Liver (tissue), 9 donors: ENCODE data around the gene KRTAP12-4. TPM values are rescaled to one million over a fixed set of nuclear protein-coding genes. Genes with fewer than 3 reads are reported as not detected.

ENCODE experiments used
- DNase-seq: peaks from one replicate; pipeline ENCODE4 v3.0.0-alpha.2; 2017; ENCODE audit warnings: low spot score
- H3K27ac ChIP-seq, 2 donors: one replicate each; pipeline ENCODE4 v1.7.0; 2013; ENCODE audit warnings: inconsistent platforms in 2 of 2, low read length in 2 of 2, control low read depth in 1 of 2, low read depth in 1 of 2, mild to moderate bottlenecking in 1 of 2
- H3K27me3 ChIP-seq, 4 donors: one replicate each; pipeline versions ENCODE4 v1.6.1 to v1.7.0; 2013; ENCODE audit warnings: low read length in 3 of 4, inconsistent platforms in 1 of 4, mild to moderate bottlenecking in 1 of 4, moderate library complexity in 1 of 4; ENCODE audit not compliant: control insufficient read depth in 4 of 4, insufficient read depth in 4 of 4
- H3K36me3 ChIP-seq, 4 donors: one replicate each; pipeline versions ENCODE4 v1.6.1 to v1.7.0; 2013; ENCODE audit warnings: low read length in 3 of 4, mild to moderate bottlenecking in 3 of 4, low read depth in 1 of 4, moderate library complexity in 1 of 4; ENCODE audit not compliant: control insufficient read depth in 4 of 4, insufficient read depth in 3 of 4
- H3K4me1 ChIP-seq, 4 donors: one replicate each; pipeline versions ENCODE4 v1.6.1 to v1.7.0; 2013; ENCODE audit warnings: low read length in 3 of 4, mild to moderate bottlenecking in 3 of 4, moderate library complexity in 1 of 4; ENCODE audit not compliant: control insufficient read depth in 4 of 4, insufficient read depth in 4 of 4
- H3K4me3 ChIP-seq, 3 donors: one replicate each; pipeline versions ENCODE4 v1.6.1 to v1.7.0; 2013; ENCODE audit warnings: low read length in 3 of 3, control low read depth in 1 of 3, low read depth in 1 of 3, mild to moderate bottlenecking in 1 of 3
- H3K9ac ChIP-seq, 2 donors: one replicate each; pipeline ENCODE4 v1.7.0; 2013; ENCODE audit warnings: low read length in 2 of 2, mild to moderate bottlenecking in 2 of 2, moderate library complexity in 2 of 2, control low read depth in 1 of 2, low read depth in 1 of 2
- H3K9me3 ChIP-seq, 4 donors: one replicate each; pipeline versions ENCODE4 v1.6.1 to v1.7.0; 2013; ENCODE audit warnings: low read length in 3 of 4; ENCODE audit not compliant: control insufficient read depth in 4 of 4
- EGR1 ChIP-seq, 2 donors: IDR thresholded peaks; 2 replicates each; pipeline ENCODE4 v1.6.1; 2016 to 2018; ENCODE audit warnings: antibody characterized with exemption in 2 of 2, low read depth in 2 of 2
- FOXA1 ChIP-seq: IDR thresholded peaks from 2 replicates; pipeline ENCODE4 v1.6.1; 2016; ENCODE audit warnings: antibody characterized with exemption
- FOXA2 ChIP-seq: IDR thresholded peaks from 2 replicates; pipeline ENCODE4 v1.6.1; 2016; ENCODE audit warnings: antibody characterized with exemption
- GABPA ChIP-seq, 2 donors: IDR thresholded peaks in 1 of 2; conservative IDR thresholded peaks in 1 of 2; 2 replicates each; pipeline ENCODE4 v1.6.1; 2016; ENCODE audit warnings: antibody characterized with exemption in 2 of 2, mild to moderate bottlenecking in 1 of 2, moderate library complexity in 1 of 2
- HNF4A ChIP-seq, 2 donors: conservative IDR thresholded peaks; 2 replicates each; pipeline ENCODE4 v1.6.1; 2016; ENCODE audit warnings: antibody characterized with exemption in 2 of 2, mild to moderate bottlenecking in 2 of 2
- HNF4G ChIP-seq: IDR thresholded peaks from 2 replicates; pipeline ENCODE4 v1.6.1; 2016; ENCODE audit warnings: antibody characterized with exemption
- JUND ChIP-seq, 2 donors: IDR thresholded peaks; 2 replicates each; pipeline ENCODE4 v1.6.1; 2016; ENCODE audit warnings: antibody characterized with exemption in 2 of 2
- NR2F2 ChIP-seq: IDR thresholded peaks from 2 replicates; pipeline ENCODE4 v1.6.1; 2016; ENCODE audit warnings: antibody characterized with exemption
- RAD21 ChIP-seq, 2 donors: IDR thresholded peaks; 2 replicates each; pipeline ENCODE4 v1.6.1; 2016; ENCODE audit warnings: antibody characterized with exemption in 2 of 2, mild to moderate bottlenecking in 2 of 2
- RXRA ChIP-seq, 2 donors: IDR thresholded peaks; 2 replicates each; pipeline ENCODE4 v1.6.1; 2017 to 2018; ENCODE audit warnings: antibody characterized with exemption in 2 of 2, mild to moderate bottlenecking in 1 of 2
- SP1 ChIP-seq: IDR thresholded peaks from 2 replicates; pipeline ENCODE4 v1.6.1; 2018; ENCODE audit warnings: antibody characterized with exemption, mild to moderate bottlenecking
- TAF1 ChIP-seq: conservative IDR thresholded peaks from 2 replicates; pipeline ENCODE4 v1.6.1; 2016; ENCODE audit warnings: antibody characterized with exemption, mild to moderate bottlenecking
- YY1 ChIP-seq: IDR thresholded peaks from 2 replicates; pipeline ENCODE4 v1.6.1; 2016; ENCODE audit warnings: antibody characterized with exemption, mild to moderate bottlenecking
- WGBS: extraction: QIAGEN DNeasy Blood & Tissue Kit; methylation state at CpG from one replicate; pipeline ENCODE4 v1.1.7; 2013; 5-methylcytosine and 5-hydroxymethylcytosine counted together
- polyA plus RNA-seq, 2 donors: library from polyadenylated mRNA; stranded (reverse) in 1 of 2; unstranded in 1 of 2; fragments of 200-250 nt in 1 of 2; fragments of >200 nt in 1 of 2; fragmentation: Nextera tagmentation in 1 of 2; extraction: Ambion mirVana in 1 of 2; gene quantifications; one replicate each; pipeline versions ENCODE4 v1.2.1 to v1.2.3, GENCODE V29; 2013 to 2015
- total RNA-seq, 2 donors: library from RNA; depleted of rRNA; stranded (reverse); fragments of >200 nt; gene quantifications; one replicate each; pipeline ENCODE4 v1.2.3, GENCODE V29; 2014
- TF ChIP-seq, protein P1 (sequence below): IDR thresholded peaks from 2 replicates; pipeline ENCODE4 v1.6.1; 2016; ENCODE audit warnings: antibody characterized with exemption
- TF ChIP-seq, protein P2 (sequence below): fragments of 150-350 bp; IDR thresholded peaks from 2 replicates; pipeline ENCODE4 v1.5.1; 2017; ENCODE audit warnings: improper control_type of control experiment, low read depth, low read length; ENCODE audit not compliant: missing input control
- TF ChIP-seq, protein P3 (sequence below): IDR thresholded peaks from 2 replicates; pipeline ENCODE4 v1.6.1; 2016; ENCODE audit warnings: antibody characterized with exemption
- TF ChIP-seq, protein P4 (sequence below): IDR thresholded peaks from 2 replicates; pipeline ENCODE4 v1.6.1; 2016; ENCODE audit warnings: antibody characterized with exemption, mild to moderate bottlenecking
- TF ChIP-seq, protein P5 (sequence below): IDR thresholded peaks from 2 replicates; pipeline ENCODE4 v1.6.1; 2016; ENCODE audit warnings: antibody characterized with exemption
- donor health status: healthy.
- donor health status: healthy.
- donor health status: healthy.
- donor health status: healthy.
- donor health status: healthy.

The KRTAP12-4 gene
- total and polyA plus RNA-seq, 4 donors: not detected

DNA sequence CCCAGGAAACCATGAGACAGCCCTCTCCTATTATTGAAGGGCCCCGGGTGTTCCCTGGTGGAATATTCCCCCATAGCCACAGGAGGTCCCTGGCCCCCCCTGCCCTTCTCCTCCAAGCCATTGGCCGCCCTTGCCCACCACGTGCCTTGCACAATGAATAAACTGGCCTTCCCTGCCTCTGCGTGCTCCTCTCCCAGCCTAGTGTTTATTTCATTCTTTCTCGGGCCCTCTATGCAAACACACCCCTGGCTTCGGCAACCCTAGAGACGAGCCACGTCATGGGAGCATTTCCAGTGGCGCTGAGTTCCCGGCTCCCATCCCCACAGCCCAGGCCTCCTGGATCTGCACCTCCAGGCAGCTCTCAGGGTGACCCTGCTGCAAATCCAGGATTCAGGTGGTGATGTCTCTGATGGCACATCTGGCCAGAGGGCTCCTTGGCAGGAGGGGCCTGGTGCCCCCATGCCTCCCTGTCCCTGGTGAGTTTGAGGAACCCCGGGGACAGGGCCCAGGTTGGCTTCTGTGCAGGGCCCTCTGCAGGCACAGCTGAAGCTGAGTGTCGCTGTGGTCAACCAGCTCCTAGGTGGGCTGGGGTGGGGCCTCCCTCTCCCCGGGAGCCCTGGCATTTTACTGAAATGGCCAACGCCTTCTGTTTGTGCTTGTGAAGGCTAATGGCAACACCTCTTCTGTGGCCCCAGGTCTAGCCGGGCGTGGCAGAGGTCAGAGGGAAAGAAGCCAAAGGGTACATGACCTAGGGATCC is 48.7 kb upstream of the KRTAP12-4 start:
- peak; percentile 31 for DNase-seq
- no peak for TF ChIP-seq EGR1 (IDR thresholded peaks at IDR 0.05; ENCODE audit: low read depth in 2 of 2)
- TF ChIP-seq, protein P1, sequence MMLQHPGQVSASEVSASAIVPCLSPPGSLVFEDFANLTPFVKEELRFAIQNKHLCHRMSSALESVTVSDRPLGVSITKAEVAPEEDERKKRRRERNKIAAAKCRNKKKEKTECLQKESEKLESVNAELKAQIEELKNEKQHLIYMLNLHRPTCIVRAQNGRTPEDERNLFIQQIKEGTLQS: no peak
- no peak for TF ChIP-seq SP1
- no peak for TF ChIP-seq HNF4A (conservative IDR thresholded peaks at IDR 0.05)
- TF ChIP-seq FOXA1: no peak
- TF ChIP-seq YY1: no peak
- TF ChIP-seq FOXA2: no peak
- TF ChIP-seq NR2F2: no peak
- TF ChIP-seq JUND (IDR thresholded peaks at IDR 0.05): no peak
- no peak for TF ChIP-seq RAD21 (IDR thresholded peaks at IDR 0.05)
- no peak for TF ChIP-seq TAF1
- TF ChIP-seq HNF4G: no peak
- TF ChIP-seq GABPA (IDR thresholded peaks at IDR 0.05 in 1 of 2, conservative IDR thresholded peaks at IDR 0.05 in 1 of 2): no peak
- no peak for TF ChIP-seq RXRA (IDR thresholded peaks at IDR 0.05)
- TF ChIP-seq, protein P2, sequence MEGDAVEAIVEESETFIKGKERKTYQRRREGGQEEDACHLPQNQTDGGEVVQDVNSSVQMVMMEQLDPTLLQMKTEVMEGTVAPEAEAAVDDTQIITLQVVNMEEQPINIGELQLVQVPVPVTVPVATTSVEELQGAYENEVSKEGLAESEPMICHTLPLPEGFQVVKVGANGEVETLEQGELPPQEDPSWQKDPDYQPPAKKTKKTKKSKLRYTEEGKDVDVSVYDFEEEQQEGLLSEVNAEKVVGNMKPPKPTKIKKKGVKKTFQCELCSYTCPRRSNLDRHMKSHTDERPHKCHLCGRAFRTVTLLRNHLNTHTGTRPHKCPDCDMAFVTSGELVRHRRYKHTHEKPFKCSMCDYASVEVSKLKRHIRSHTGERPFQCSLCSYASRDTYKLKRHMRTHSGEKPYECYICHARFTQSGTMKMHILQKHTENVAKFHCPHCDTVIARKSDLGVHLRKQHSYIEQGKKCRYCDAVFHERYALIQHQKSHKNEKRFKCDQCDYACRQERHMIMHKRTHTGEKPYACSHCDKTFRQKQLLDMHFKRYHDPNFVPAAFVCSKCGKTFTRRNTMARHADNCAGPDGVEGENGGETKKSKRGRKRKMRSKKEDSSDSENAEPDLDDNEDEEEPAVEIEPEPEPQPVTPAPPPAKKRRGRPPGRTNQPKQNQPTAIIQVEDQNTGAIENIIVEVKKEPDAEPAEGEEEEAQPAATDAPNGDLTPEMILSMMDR: no peak
- TF ChIP-seq, protein P3, sequence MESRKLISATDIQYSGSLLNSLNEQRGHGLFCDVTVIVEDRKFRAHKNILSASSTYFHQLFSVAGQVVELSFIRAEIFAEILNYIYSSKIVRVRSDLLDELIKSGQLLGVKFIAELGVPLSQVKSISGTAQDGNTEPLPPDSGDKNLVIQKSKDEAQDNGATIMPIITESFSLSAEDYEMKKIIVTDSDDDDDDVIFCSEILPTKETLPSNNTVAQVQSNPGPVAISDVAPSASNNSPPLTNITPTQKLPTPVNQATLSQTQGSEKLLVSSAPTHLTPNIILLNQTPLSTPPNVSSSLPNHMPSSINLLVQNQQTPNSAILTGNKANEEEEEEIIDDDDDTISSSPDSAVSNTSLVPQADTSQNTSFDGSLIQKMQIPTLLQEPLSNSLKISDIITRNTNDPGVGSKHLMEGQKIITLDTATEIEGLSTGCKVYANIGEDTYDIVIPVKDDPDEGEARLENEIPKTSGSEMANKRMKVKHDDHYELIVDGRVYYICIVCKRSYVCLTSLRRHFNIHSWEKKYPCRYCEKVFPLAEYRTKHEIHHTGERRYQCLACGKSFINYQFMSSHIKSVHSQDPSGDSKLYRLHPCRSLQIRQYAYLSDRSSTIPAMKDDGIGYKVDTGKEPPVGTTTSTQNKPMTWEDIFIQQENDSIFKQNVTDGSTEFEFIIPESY: no peak
- TF ChIP-seq, protein P4, sequence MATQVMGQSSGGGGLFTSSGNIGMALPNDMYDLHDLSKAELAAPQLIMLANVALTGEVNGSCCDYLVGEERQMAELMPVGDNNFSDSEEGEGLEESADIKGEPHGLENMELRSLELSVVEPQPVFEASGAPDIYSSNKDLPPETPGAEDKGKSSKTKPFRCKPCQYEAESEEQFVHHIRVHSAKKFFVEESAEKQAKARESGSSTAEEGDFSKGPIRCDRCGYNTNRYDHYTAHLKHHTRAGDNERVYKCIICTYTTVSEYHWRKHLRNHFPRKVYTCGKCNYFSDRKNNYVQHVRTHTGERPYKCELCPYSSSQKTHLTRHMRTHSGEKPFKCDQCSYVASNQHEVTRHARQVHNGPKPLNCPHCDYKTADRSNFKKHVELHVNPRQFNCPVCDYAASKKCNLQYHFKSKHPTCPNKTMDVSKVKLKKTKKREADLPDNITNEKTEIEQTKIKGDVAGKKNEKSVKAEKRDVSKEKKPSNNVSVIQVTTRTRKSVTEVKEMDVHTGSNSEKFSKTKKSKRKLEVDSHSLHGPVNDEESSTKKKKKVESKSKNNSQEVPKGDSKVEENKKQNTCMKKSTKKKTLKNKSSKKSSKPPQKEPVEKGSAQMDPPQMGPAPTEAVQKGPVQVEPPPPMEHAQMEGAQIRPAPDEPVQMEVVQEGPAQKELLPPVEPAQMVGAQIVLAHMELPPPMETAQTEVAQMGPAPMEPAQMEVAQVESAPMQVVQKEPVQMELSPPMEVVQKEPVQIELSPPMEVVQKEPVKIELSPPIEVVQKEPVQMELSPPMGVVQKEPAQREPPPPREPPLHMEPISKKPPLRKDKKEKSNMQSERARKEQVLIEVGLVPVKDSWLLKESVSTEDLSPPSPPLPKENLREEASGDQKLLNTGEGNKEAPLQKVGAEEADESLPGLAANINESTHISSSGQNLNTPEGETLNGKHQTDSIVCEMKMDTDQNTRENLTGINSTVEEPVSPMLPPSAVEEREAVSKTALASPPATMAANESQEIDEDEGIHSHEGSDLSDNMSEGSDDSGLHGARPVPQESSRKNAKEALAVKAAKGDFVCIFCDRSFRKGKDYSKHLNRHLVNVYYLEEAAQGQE: no peak
- TF ChIP-seq, protein P5, sequence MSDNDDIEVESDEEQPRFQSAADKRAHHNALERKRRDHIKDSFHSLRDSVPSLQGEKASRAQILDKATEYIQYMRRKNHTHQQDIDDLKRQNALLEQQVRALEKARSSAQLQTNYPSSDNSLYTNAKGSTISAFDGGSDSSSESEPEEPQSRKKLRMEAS: no peak
- H3K27me3 ChIP-seq: peaks cover 3 to 21% (median 9%) of the 10 kb centered on the region in 4 donors
- H3K4me3 ChIP-seq: no peak overlapping the region
- H3K9ac ChIP-seq: no peak overlapping the region
- 38% methylated on average over 16 of the region's 16 CpGs for WGBS
- H3K9me3 ChIP-seq: no peaks in the 10 kb centered on the region
- no peaks in the 10 kb centered on the region for H3K36me3 ChIP-seq
- peaks cover 0 to 2% (median 0%) of the 10 kb centered on the region in 4 donors for H3K4me1 ChIP-seq
- no peak overlapping the region for H3K27ac ChIP-seq
